Retinal pigment epithelial cell (primary cell): ENCODE measurements around the gene DSE.

Source experiments
- DNase-seq: peaks from one replicate; pipeline ENCODE4 v3.0.0-alpha.2; 2010; ENCODE audit warnings: low read depth
- H3K4me3 ChIP-seq: 2 replicates; pipeline ENCODE4 v1.5.1; 2011; ENCODE audit warnings: mild to moderate bottlenecking, low read length, control low read depth, moderate library complexity
- TF ChIP-seq, protein P1 (sequence below): conservative IDR thresholded peaks from 2 replicates; pipeline ENCODE4 v1.5.1; 2011; ENCODE audit warnings: low read depth, low read length, control low read depth, inconsistent platforms

DSE gene

DNA sequence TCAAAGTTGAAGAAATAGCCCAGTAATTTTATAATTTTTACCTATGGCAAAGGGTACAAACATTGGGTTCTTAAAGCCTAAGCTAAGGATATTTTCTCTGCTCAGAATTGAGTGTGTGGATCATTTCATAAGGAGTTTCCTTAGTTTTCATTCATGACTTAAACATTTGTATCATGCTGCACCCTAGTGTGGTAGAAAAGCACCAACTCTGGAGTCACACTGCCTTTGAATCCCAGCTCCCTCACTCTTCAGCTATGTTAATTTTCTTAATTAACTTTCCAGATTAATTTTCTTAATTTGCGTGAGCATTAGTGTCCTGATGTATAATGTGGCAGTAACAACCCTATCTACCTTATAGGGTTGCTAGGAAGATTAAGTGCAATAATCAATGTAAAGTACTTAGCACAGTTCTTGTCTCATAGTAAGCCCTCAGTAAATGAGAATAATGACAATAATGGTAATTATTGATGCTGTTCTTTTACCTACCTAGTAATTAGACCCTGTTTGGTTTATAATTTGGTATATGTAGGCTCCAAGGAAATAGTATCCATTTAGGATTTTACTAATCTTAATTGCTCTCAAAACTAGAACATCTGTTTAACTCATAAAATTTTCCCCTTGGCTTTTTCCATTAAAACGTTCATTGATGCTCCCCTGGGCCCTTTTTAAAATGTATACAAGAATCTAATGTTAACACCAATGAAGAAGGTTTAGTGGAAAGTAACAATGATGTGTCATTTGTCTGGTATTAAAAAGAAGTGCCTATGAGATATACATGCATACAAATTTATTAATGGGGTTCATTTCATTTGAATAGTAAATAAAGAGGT, 31.6 kb downstream of the DSE start:
- DNase-seq: no peak
- H3K4me3 ChIP-seq: no peak overlapping the region
- TF ChIP-seq, protein P1, sequence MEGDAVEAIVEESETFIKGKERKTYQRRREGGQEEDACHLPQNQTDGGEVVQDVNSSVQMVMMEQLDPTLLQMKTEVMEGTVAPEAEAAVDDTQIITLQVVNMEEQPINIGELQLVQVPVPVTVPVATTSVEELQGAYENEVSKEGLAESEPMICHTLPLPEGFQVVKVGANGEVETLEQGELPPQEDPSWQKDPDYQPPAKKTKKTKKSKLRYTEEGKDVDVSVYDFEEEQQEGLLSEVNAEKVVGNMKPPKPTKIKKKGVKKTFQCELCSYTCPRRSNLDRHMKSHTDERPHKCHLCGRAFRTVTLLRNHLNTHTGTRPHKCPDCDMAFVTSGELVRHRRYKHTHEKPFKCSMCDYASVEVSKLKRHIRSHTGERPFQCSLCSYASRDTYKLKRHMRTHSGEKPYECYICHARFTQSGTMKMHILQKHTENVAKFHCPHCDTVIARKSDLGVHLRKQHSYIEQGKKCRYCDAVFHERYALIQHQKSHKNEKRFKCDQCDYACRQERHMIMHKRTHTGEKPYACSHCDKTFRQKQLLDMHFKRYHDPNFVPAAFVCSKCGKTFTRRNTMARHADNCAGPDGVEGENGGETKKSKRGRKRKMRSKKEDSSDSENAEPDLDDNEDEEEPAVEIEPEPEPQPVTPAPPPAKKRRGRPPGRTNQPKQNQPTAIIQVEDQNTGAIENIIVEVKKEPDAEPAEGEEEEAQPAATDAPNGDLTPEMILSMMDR: no peak

DNA sequence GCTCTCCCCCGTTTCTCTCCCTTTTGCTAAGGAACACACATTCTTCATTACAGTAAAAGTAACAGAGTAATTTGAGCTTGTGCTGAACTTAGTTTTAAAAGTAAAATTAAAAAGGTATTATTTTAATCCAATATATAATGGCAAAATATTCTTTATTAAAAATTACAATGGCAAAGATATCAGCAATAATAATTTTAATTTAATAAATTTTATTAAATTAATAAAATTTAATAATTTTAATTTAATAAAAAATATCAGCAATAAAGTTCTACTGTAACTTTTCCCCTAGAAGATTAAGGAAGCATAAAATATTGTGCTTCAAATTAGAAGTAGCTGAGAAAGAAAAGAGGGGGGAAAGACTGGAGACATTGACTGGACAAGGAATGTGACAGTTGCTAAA, 32.5 kb downstream of the DSE start:
- no peak overlapping the region for H3K4me3 ChIP-seq
- TF ChIP-seq, protein P1: no peak
- DNase-seq: no peak

DNA sequence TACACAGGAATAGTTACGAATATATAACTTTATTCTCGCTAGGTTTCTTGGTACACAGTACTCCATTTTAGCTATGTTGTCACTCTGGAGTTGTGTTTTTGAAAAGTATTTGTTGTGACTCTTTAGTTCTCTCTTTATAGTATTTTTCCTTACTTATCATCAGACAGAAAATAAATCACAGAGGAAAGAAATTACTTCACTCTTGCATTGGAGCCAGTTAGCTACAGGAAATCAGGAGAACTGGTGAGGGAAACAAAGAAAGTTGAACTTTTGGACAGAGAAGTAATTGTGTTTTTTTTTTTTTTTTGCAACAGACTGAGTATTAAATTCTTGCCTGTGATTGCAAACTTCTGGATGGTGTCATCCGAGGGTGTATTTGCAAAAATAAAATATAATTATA, 33.9 kb downstream of the DSE start:
- H3K4me3 ChIP-seq: no peak overlapping the region
- TF ChIP-seq, protein P1: no peak
- no peak for DNase-seq

DNA sequence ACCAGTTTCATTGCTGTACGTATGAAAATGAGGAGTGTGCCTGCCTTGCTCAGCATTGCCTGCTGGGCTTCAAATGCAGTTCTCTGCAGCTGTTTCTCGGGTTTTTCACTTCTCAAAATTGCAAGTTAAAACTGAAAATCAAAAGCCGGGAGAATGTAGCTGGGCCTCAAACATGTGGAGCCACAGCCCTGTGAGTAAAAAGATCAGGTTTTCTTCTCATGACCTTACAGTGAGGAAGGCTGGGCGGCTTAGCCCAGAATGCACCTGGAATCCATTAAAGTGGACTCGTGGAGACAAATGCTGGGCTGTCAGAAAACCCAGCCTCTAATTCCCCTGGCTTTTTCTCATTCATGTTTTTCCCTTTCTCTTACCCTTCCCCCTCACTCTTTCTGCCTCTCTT, 34.4 kb downstream of the DSE start:
- no peak for DNase-seq
- TF ChIP-seq, protein P1: no peak
- no peak overlapping the region for H3K4me3 ChIP-seq

DNA sequence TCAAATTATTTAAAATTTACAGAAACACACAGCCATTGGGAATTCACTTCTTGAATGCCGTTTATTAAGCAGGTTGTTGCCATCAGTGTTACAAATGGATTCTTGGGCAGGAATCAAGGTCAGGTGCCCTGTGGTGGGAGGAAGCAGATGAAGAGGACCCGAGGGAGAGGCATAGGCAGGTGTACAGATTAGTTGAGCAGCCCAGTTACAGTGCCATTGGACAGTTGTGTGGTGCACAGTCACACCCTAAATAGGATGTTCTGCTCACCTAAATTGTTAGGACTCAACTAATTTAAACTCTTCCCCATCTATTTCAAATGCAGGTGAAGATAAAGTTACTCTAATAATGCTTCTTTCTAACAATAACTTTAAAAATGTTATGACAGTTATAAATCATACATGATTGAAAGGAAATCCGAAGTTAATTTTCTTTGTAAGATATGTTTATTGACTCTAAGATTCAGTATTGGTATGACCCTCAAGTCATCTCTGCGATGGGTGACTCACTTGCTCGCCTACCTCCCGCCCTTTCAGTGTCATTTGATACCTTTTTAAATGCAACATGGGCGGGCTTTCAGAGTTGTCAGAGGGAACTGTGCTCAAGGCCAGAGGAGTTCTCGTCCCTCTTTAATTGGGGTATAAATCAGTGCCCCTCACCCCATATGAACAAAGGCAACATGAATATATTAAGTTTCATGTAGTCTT, 35.1 kb downstream of the DSE start:
- no peak overlapping the region for H3K4me3 ChIP-seq
- no peak for DNase-seq
- TF ChIP-seq, protein P1: no peak

DNA sequence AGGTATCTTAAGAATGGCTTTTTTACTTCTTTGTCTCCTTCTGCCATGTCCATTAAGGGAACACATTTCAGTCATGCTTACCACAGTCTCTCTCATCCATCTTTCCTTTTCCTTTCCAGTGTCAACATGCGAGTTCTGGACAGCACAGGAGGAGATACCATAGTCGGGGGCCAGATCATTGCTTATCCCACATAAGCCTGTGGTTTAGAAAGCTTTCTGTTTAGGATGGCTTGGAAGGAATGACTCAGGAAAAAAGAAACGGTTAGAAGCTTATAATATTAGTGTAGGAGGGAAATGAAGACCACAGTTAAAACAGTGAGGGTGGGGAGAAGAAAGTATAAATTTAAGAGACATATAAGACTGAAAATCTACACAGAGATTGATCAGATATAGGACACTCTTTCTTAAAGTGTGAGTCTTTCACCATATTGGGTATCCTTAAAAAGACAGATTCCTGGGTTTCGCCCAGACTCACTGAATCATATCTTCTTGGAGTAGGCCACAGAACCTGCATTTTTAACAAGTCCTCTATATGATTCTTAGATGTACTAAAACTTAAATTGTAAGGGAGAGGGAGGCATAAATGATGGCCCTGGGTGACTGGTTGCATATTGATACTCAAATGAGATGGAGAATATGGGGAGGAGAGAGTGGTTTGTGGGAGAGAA, 36.1 kb downstream of the DSE start:
- TF ChIP-seq, protein P1: no peak
- DNase-seq: no peak
- H3K4me3 ChIP-seq: no peak overlapping the region
